Kidney (tissue), 14 donors: ENCODE results near the gene MRPL14. TPM values are rescaled to one million over a fixed set of nuclear protein-coding genes. Genes with fewer than 3 reads are reported as not detected.

Experiments used
- DNase-seq, 5 donors: peaks; one replicate each; pipeline ENCODE4 v3.0.0-alpha.2; 2013 to 2020
- FAIRE-seq: peaks from 2 replicates; lab custom pipeline; 2012; peaks lifted over from hg19 to GRCh38; lab: Jason Lieb, UNC
- H3K27ac ChIP-seq, 2 donors: one replicate each; pipeline ENCODE4 v1.7.0; 2013; ENCODE audit warnings: low read depth in 2 of 2, low read length in 2 of 2, inconsistent platforms in 1 of 2
- H3K27me3 ChIP-seq: one replicate; pipeline ENCODE4 v1.7.1; 2013; ENCODE audit warnings: low read length, inconsistent platforms; ENCODE audit not compliant: control insufficient read depth, insufficient read depth
- H3K36me3 ChIP-seq, 3 donors: one replicate each; pipeline versions ENCODE4 v1.7.0 to v1.7.1; 2013; ENCODE audit warnings: low read length in 3 of 3, control low read depth in 1 of 3, inconsistent platforms in 1 of 3; ENCODE audit not compliant: insufficient read depth in 3 of 3, control insufficient read depth in 2 of 3
- H3K4me1 ChIP-seq, 3 donors: one replicate each; pipeline versions ENCODE4 v1.7.0 to v1.7.1; 2013; ENCODE audit warnings: low read length in 3 of 3, inconsistent platforms in 1 of 3, low read depth in 1 of 3; ENCODE audit not compliant: control insufficient read depth in 2 of 3, insufficient read depth in 2 of 3
- H3K4me3 ChIP-seq, 3 donors: one replicate each; pipeline versions ENCODE4 v1.7.0 to v1.8.1; 2013; ENCODE audit warnings: low read length in 3 of 3, control low read depth in 1 of 3, inconsistent platforms in 1 of 3
- H3K9ac ChIP-seq, 3 donors: one replicate each; pipeline versions ENCODE4 v1.7.0 to v1.7.1; 2013; ENCODE audit warnings: low read length in 3 of 3, control low read depth in 1 of 3, inconsistent platforms in 1 of 3
- H3K9me3 ChIP-seq, 3 donors: one replicate each; pipeline versions ENCODE4 v1.7.0 to v1.7.1; 2013; ENCODE audit warnings: low read length in 3 of 3, control low read depth in 1 of 3, inconsistent platforms in 1 of 3; ENCODE audit not compliant: control insufficient read depth in 2 of 3, insufficient read depth in 1 of 3
- CTCF ChIP-seq: IDR thresholded peaks from 3 replicates; pipeline ENCODE4 v1.5.1; 2012; ENCODE audit warnings: mild to moderate bottlenecking, moderate library complexity, borderline replicate concordance; ENCODE audit not compliant: insufficient read depth; ENCODE audit errors: extremely low read depth
- intact Hi-C: fragments of 100-400 bp; cut with DNase I; formaldehyde crosslinking; loops from one replicate; pipeline ENCODE4 v1.11.1; 2022
- polyA plus RNA-seq: library from polyadenylated mRNA; stranded (reverse); fragments of 350-450 nt; fragmentation: Illumina TruSeq; extraction: RNeasy Lipid Tissue Mini Kit (QIAGEN cat#74804); gene quantifications from one replicate; pipeline ENCODE4 v1.2.3, GENCODE V29; 2014; ENCODE audit warnings: low read depth, low replicate concordance; ENCODE audit not compliant: insufficient read depth
- total RNA-seq: library from RNA; stranded (reverse); fragmentation: NEBNext Ultra II Directional; extraction: Animal tissue kit (Norgen Biotek cat#: 25700); gene quantifications from one replicate; pipeline ENCODE4 v1.2.1, GENCODE V29; 2021
- donor health status: control.
- donor health status: control.
- donor health status: control.
- donor health status: control.
- donor health status: control.
- donor health status: DM: yes; HTN: yes; CAD: no.
- donor health status: Normal renal cell carcinoma (clear cell type).

Gene MRPL14
- total and polyA plus RNA-seq, 2 donors from 2014 or later: 27.9 to 71.5 TPM

- Histone ChIP-seq H3K36me3 (no peaks in the 10 kb centered on the region), H3K4me3 (no peak overlapping the region), H3K4me1 (no peaks in the 10 kb centered on the region), H3K9me3 (no peaks in the 10 kb centered on the region), H3K9ac (no peak overlapping the region), H3K27me3 (no peaks in the 10 kb centered on the region), H3K27ac (no peak overlapping the region)
- FAIRE-seq: no peak
- intact Hi-C loops: no loop called here
- no peak for DNase-seq
- no peak for TF ChIP-seq CTCF
Observed at GRCh38 chr6:44169154-44169553, 41.9 kb upstream of the MRPL14 start.

- no peaks in the 10 kb centered on the region for H3K27me3 ChIP-seq
- TF ChIP-seq CTCF: no peak
- no peak overlapping the region for H3K27ac ChIP-seq
- H3K9me3 ChIP-seq: no peaks in the 10 kb centered on the region
- H3K4me3 ChIP-seq: no peak overlapping the region
- H3K36me3 ChIP-seq: no peaks in the 10 kb centered on the region
- FAIRE-seq (no peak), DNase-seq (no peak)
- intact Hi-C loops: no loop called here
- no peak overlapping the region for H3K9ac ChIP-seq
- no peaks in the 10 kb centered on the region for H3K4me1 ChIP-seq
Observed at GRCh38 chr6:44167567-44167966, 40.3 kb upstream of the MRPL14 start.

- DNase-seq (peak in 1 of 5 donors; percentile 55), FAIRE-seq (no peak)
- Histone ChIP-seq H3K9ac (no peak overlapping the region), H3K4me3 (no peak overlapping the region), H3K9me3 (no peaks in the 10 kb centered on the region), H3K27ac (no peak overlapping the region), H3K4me1 (no peaks in the 10 kb centered on the region), H3K27me3 (no peaks in the 10 kb centered on the region), H3K36me3 (no peaks in the 10 kb centered on the region)
- no peak for TF ChIP-seq CTCF
- intact Hi-C loops: no loop called here
Observed at GRCh38 chr6:44166591-44167184, 39.4 kb upstream of the MRPL14 start.

- no peaks in the 10 kb centered on the region for H3K4me1 ChIP-seq
Observed at GRCh38 chr6:44166116-44166515, 38.9 kb upstream of the MRPL14 start.

More at GRCh38 chr6:44166116-44166515, 38.9 kb upstream of the MRPL14 start:
- no peak for DNase-seq
- H3K36me3 ChIP-seq: no peaks in the 10 kb centered on the region
- H3K9me3 ChIP-seq: no peaks in the 10 kb centered on the region
- intact Hi-C loops: no loop called here
- no peak overlapping the region for H3K27ac ChIP-seq
- H3K9ac ChIP-seq: no peak overlapping the region
- no peak for TF ChIP-seq CTCF
- no peak for FAIRE-seq
- H3K4me3 ChIP-seq: no peak overlapping the region
- no peaks in the 10 kb centered on the region for H3K27me3 ChIP-seq
